Measurements from ENCODE around the gene BIK.

The BIK gene

GRCh38 chr22:43170131-43170480, 59.6 kb downstream of the BIK start:
- no peak for TF ChIP-seq CTCF (IDR thresholded peaks at IDR 0.05)
- TF ChIP-seq ZFX (IDR thresholded peaks at IDR 0.05; ENCODE audit: borderline replicate concordance), result no peak
- no peak overlapping the region for H3K27ac ChIP-seq

- TF ChIP-seq CTCF (IDR thresholded peaks at IDR 0.05), result no peak
- no peak for TF ChIP-seq ZFX (IDR thresholded peaks at IDR 0.05; ENCODE audit: borderline replicate concordance)
- H3K27ac ChIP-seq, result no peak overlapping the region
These were observed 60.5 kb downstream of the BIK start for GRCh38 chr22:43171019-43171491.

GRCh38 chr22:43171607-43172006, 61.1 kb downstream of the BIK start:
- no peak for TF ChIP-seq CTCF (IDR thresholded peaks at IDR 0.05)
- TF ChIP-seq ZFX (IDR thresholded peaks at IDR 0.05; ENCODE audit: borderline replicate concordance), result no peak
- no peak overlapping the region for H3K27ac ChIP-seq

GRCh38 chr22:43172191-43172590, 61.6 kb downstream of the BIK start:
- TF ChIP-seq CTCF (IDR thresholded peaks at IDR 0.05), result no peak
- TF ChIP-seq ZFX (IDR thresholded peaks at IDR 0.05; ENCODE audit: borderline replicate concordance), result no peak

GRCh38 chr22:43173566-43173965, 63.0 kb downstream of the BIK start:
- H3K27ac ChIP-seq, result no peak overlapping the region
- no peak for TF ChIP-seq ZFX (IDR thresholded peaks at IDR 0.05; ENCODE audit: borderline replicate concordance)
- TF ChIP-seq CTCF (IDR thresholded peaks at IDR 0.05), result no peak

More at GRCh38 chr22:43172191-43172590, 61.6 kb downstream of the BIK start:
- H3K27ac ChIP-seq, result no peak overlapping the region

- TF ChIP-seq ZFX (IDR thresholded peaks at IDR 0.05; ENCODE audit: borderline replicate concordance), result no peak
- no peak for TF ChIP-seq CTCF (IDR thresholded peaks at IDR 0.05)
These were observed 63.6 kb downstream of the BIK start for GRCh38 chr22:43173976-43174720.

GRCh38 chr22:43174941-43175531, 64.5 kb downstream of the BIK start:
- H3K27ac ChIP-seq, result no peak overlapping the region
- TF ChIP-seq ZFX (IDR thresholded peaks at IDR 0.05; ENCODE audit: borderline replicate concordance), result no peak
- TF ChIP-seq CTCF (IDR thresholded peaks at IDR 0.05), result no peak

More at GRCh38 chr22:43173976-43174720, 63.6 kb downstream of the BIK start:
- H3K27ac ChIP-seq, result no peak overlapping the region
